HepG2 (cell line): ENCODE data around the gene RNF4. TPM values are rescaled to one million over a fixed set of nuclear protein-coding genes. Genes with fewer than 3 reads are reported as not detected.
A peak's percentile ranks its signal among the peaks of the same experiment; 100 is the strongest.

Experiments
- AHR ChIP-seq: IDR thresholded peaks from 2 replicates; pipeline ENCODE4 v1.6.1; 2018; ENCODE audit warnings: missing genetic modification reagents, missing compliant biosample characterization
- CENPX ChIP-seq: sonication (generic); formaldehyde crosslinking; IDR thresholded peaks from 2 replicates; pipeline ENCODE4 v1.9.0; 2021; ENCODE audit warnings: mild to moderate bottlenecking, missing genetic modification reagents, moderate library complexity
- CHD4 ChIP-seq: fragments of 200-600 bp; sonication (generic); IDR thresholded peaks from 2 replicates; pipeline ENCODE4 v1.7.0; 2017; ENCODE audit warnings: mild to moderate bottlenecking, low read length, borderline replicate concordance
- ELF4 ChIP-seq: sonication (generic); formaldehyde crosslinking; IDR thresholded peaks from 2 replicates; pipeline ENCODE4 v1.5.0; 2020; ENCODE audit warnings: missing genetic modification reagents, mild to moderate bottlenecking, moderate library complexity, borderline replicate concordance
- KLF12 ChIP-seq: sonication (generic); formaldehyde crosslinking; IDR thresholded peaks from 2 replicates; pipeline ENCODE4 v1.4.0; 2020; ENCODE audit warnings: missing genetic modification reagents, borderline replicate concordance
- MIER2 ChIP-seq: IDR thresholded peaks from 2 replicates; pipeline ENCODE4 v1.6.1; 2016; ENCODE audit warnings: missing biosample characterization, missing genetic modification reagents
- MIXL1 ChIP-seq: IDR thresholded peaks from 2 replicates; pipeline ENCODE4 v1.6.1; 2016
- PHF5A ChIP-seq: IDR thresholded peaks from one replicate; pipeline ENCODE4 v1.6.1; 2018; ENCODE audit warnings: low read depth, missing genetic modification reagents; ENCODE audit not compliant: unreplicated experiment
- PPARG ChIP-seq: conservative IDR thresholded peaks from 2 replicates; pipeline ENCODE4 v1.6.1; 2016; ENCODE audit warnings: missing biosample characterization, missing genetic modification reagents
- SAFB2 ChIP-seq: sonication (generic); formaldehyde crosslinking; IDR thresholded peaks from 2 replicates; pipeline ENCODE4 v1.5.1; 2020; ENCODE audit warnings: missing genetic modification reagents, low read depth, mild to moderate bottlenecking, borderline replicate concordance
- SRY ChIP-seq: sonication (generic); formaldehyde crosslinking; IDR thresholded peaks from 2 replicates; pipeline ENCODE4 v1.8.0; 2022; ENCODE audit warnings: mild to moderate bottlenecking, missing genetic modification reagents
- TBX3 ChIP-seq: fragments of 450-650 bp; IDR thresholded peaks from 2 replicates; pipeline ENCODE4 v1.6.1; 2017; ENCODE audit warnings: antibody characterized with exemption, mild to moderate bottlenecking, inconsistent platforms, borderline replicate concordance
- TCF12 ChIP-seq, 2 experiments: fragments of 450-650 bp in 1 of 2; sonication (generic) in 1 of 2; formaldehyde crosslinking in 1 of 2; IDR thresholded peaks; 2 replicates each; pipeline versions ENCODE4 v1.6.1 to v1.8.0; 2017 to 2022; ENCODE audit warnings: antibody characterized with exemption in 1 of 2, mild to moderate bottlenecking in 1 of 2, missing genetic modification reagents in 1 of 2, moderate library complexity in 1 of 2
- TCF7 ChIP-seq: sonication (generic); IDR thresholded peaks from 2 replicates; pipeline ENCODE4 v1.6.1; 2016; ENCODE audit warnings: antibody characterized with exemption, low read depth
- ZBTB39 ChIP-seq: sonication (generic); formaldehyde crosslinking; IDR thresholded peaks from 2 replicates; pipeline ENCODE4 v1.5.0; 2020; ENCODE audit warnings: missing genetic modification reagents
- ZNF251 ChIP-seq: sonication (generic); formaldehyde crosslinking; IDR thresholded peaks from 2 replicates; pipeline ENCODE4 v1.9.0; 2021; ENCODE audit warnings: mild to moderate bottlenecking, missing genetic modification reagents
- ZNF546 ChIP-seq: sonication (generic); formaldehyde crosslinking; conservative IDR thresholded peaks from 2 replicates; pipeline ENCODE4 v1.8.1; 2023; ENCODE audit warnings: mild to moderate bottlenecking, missing genetic modification reagents
- ZNF567 ChIP-seq: sonication (generic); formaldehyde crosslinking; IDR thresholded peaks from 2 replicates; pipeline ENCODE4 v1.8.1; 2023; ENCODE audit warnings: mild to moderate bottlenecking, missing genetic modification reagents, borderline replicate concordance
- ZNF577 ChIP-seq: sonication (generic); formaldehyde crosslinking; IDR thresholded peaks from 2 replicates; pipeline ENCODE4 v1.4.0; 2020; ENCODE audit warnings: mild to moderate bottlenecking, low read depth, missing genetic modification reagents, borderline replicate concordance
- ZNF781 ChIP-seq: sonication (generic); formaldehyde crosslinking; IDR thresholded peaks from 2 replicates; pipeline ENCODE4 v1.5.1; 2020; ENCODE audit warnings: borderline replicate concordance, mild to moderate bottlenecking, missing genetic modification reagents; ENCODE audit errors: not compliant biosample characterization
- ZSCAN9 ChIP-seq: IDR thresholded peaks from 2 replicates; pipeline ENCODE4 v1.6.1; 2016; ENCODE audit warnings: borderline replicate concordance
- polyA plus RNA-seq, 8 experiments: library from polyadenylated mRNA; depleted of rRNA in 3 of 8; stranded (reverse) in 7 of 8; unstranded in 1 of 8; fragments of >200 nt; fragmentation: Illumina TruSeq in 4 of 8; extraction: Trizol in 4 of 8; gene quantifications; 2 replicates each; pipeline versions ENCODE4 v1.2.1 to v1.2.3, GENCODE V29; 2011 to 2016; ENCODE audit warnings: low read depth in 4 of 8, missing spikeins in 1 of 8, mixed read lengths in 1 of 8; ENCODE audit not compliant: insufficient read depth in 1 of 8
- total RNA-seq, 5 experiments: library from RNA; depleted of rRNA; stranded (reverse); fragments of >200 nt; fragmentation: Illumina TruSeq; extraction: Trizol; gene quantifications; 2 replicates each; pipeline ENCODE4 v1.2.3, GENCODE V29; 2016; ENCODE audit warnings: low read depth in 1 of 5

The RNF4 gene
- total and polyA plus RNA-seq, 2 of the 13 experiments (the other 11 are each of a cell fraction or from before 2014, with no cell fraction given) = 38.1 to 45.1 TPM

GRCh38 chr4:2441393-2442174 lies 27.3 kb upstream of the RNF4 start (continued):
- TF ChIP-seq CHD4 (no peak), ZNF781 (CRISPR knock-in tag) (peak; percentile 26), TCF12 (IDR thresholded peaks at IDR 0.05) (no peak), TCF12 (CRISPR knock-in tag; IDR thresholded peaks at IDR 0.05) (no peak), PPARG (CRISPR knock-in tag) (no peak), TBX3 (no peak), KLF12 (peak; percentile 91), TCF7 (no peak), ELF4 (CRISPR knock-in tag) (no peak), ZNF567 (peak; percentile 91), SRY (CRISPR knock-in tag) (no peak), MIER2 (CRISPR knock-in tag) (no peak), ZNF546 (CRISPR knock-in tag) (no peak), ZNF251 (CRISPR knock-in tag) (0 out of 2 replicates have a peak, but pooled peaks have one; percentile 40), CENPX (CRISPR knock-in tag) (no peak), MIXL1 (CRISPR knock-in tag) (no peak), PHF5A (CRISPR knock-in tag) (no peak), ZNF577 (CRISPR knock-in tag) (no peak), SAFB2 (no peak), ZSCAN9 (CRISPR knock-in tag) (no peak; the same call in 1 of the 2 replicates), ZBTB39 (no peak), AHR (no peak)
